H1 (cell line): ENCODE results near the gene ABI1. TPM values are rescaled to one million over a fixed set of nuclear protein-coding genes. Genes with fewer than 3 reads are reported as not detected.

Experiments used
- CTCF ChIA-PET: fragments of 300-600 bp; sonication (Branson Sonifier 250); formaldehyde crosslinking; loops from one replicate; lab custom pipeline; 2021; ENCODE audit not compliant: partially characterized antibody; lab: Charles Lee
- POLR2A ChIA-PET: fragments of 300-600 bp; sonication (Branson Sonifier 250); formaldehyde crosslinking; loops from one replicate; lab custom pipeline; 2021; ENCODE audit warnings: inconsistent platforms; ENCODE audit not compliant: partially characterized antibody; lab: Charles Lee
- DNase-seq, 2 experiments: peaks; one replicate each; pipeline versions ENCODE4 v3.0.0 to v3.0.0-alpha.2; 2010 to 2022; ENCODE audit warnings: low spot score in 2 of 2, low read depth in 1 of 2, mixed read lengths in 1 of 2
- FAIRE-seq: peaks from 2 replicates; lab custom pipeline; 2011; peaks lifted over from hg19 to GRCh38; lab: Jason Lieb, UNC
- H2AFZ ChIP-seq: 2 replicates; pipeline ENCODE4 v1.8.1; 2012; ENCODE audit warnings: low read length, inconsistent platforms
- H2AK5ac ChIP-seq: 2 replicates; pipeline ENCODE4 v1.6.1; 2013; ENCODE audit warnings: low read depth, low read length
- H2BK120ac ChIP-seq: replicated peaks from 2 replicates; pipeline ENCODE3; 2013; ENCODE audit warnings: low read depth, low read length, inconsistent platforms
- H2BK12ac ChIP-seq: 2 replicates; pipeline ENCODE4 v1.6.1; 2013; ENCODE audit warnings: low read depth, low read length
- H2BK15ac ChIP-seq: 2 replicates; pipeline ENCODE4 v1.6.1; 2013; ENCODE audit warnings: low read length
- H2BK20ac ChIP-seq: 2 replicates; pipeline ENCODE4 v1.6.1; 2013; ENCODE audit warnings: low read length
- H2BK5ac ChIP-seq: 2 replicates; pipeline ENCODE4 v1.6.1; 2013; ENCODE audit warnings: low read depth, low read length
- H3K14ac ChIP-seq: 2 replicates; pipeline ENCODE4 v1.6.1; 2013; ENCODE audit warnings: inconsistent platforms; ENCODE audit not compliant: insufficient read length
- H3K18ac ChIP-seq: 2 replicates; pipeline ENCODE4 v1.6.1; 2013; ENCODE audit warnings: low read length; ENCODE audit errors: extremely low read depth
- H3K23ac ChIP-seq: 2 replicates; pipeline ENCODE4 v1.6.1; 2013; ENCODE audit warnings: inconsistent platforms; ENCODE audit not compliant: insufficient read length
- H3K23me2 ChIP-seq: 2 replicates; pipeline ENCODE4 v1.6.1; 2013; ENCODE audit warnings: low read depth, low read length
- H3K27ac ChIP-seq: 2 replicates; pipeline ENCODE4 v1.6.1; 2011; ENCODE audit warnings: low read depth, low read length, inconsistent platforms
- H3K27me3 ChIP-seq, 4 experiments: replicated peaks in 1 of 4; 1 replicate in 1 of 4; 2 replicates in 3 of 4; pipeline versions ENCODE4 v1.6.1 to v1.8.1; 2011 to 2013; ENCODE audit warnings: low read length in 3 of 4, mild to moderate bottlenecking in 3 of 4, inconsistent platforms in 2 of 4, mixed read lengths in 2 of 4, moderate library complexity in 1 of 4; ENCODE audit not compliant: control insufficient read depth in 3 of 4, insufficient read depth in 3 of 4; ENCODE audit errors: extremely low read depth in 1 of 4
- H3K36me3 ChIP-seq, 4 experiments: 2 replicates each; pipeline versions ENCODE4 v1.6.1 to v1.8.1; 2011 to 2013; ENCODE audit warnings: mild to moderate bottlenecking in 4 of 4, low read length in 3 of 4, moderate library complexity in 2 of 4, control low read depth in 1 of 4, inconsistent platforms in 1 of 4; ENCODE audit not compliant: insufficient read depth in 4 of 4, control insufficient read depth in 2 of 4
- H3K4ac ChIP-seq: replicated peaks from 2 replicates; pipeline ENCODE3; 2013; ENCODE audit warnings: low read length, low read depth, mixed read lengths, inconsistent platforms; ENCODE audit not compliant: insufficient read length
- H3K4me1 ChIP-seq, 4 experiments: replicated peaks in 1 of 4; 1 replicate in 1 of 4; 2 replicates in 3 of 4; pipeline versions ENCODE4 v1.6.1 to v1.8.1; 2011 to 2013; ENCODE audit warnings: low read length in 3 of 4, inconsistent platforms in 2 of 4, mixed read lengths in 1 of 4; ENCODE audit not compliant: insufficient read depth in 4 of 4, control insufficient read depth in 3 of 4
- H3K4me2 ChIP-seq, 2 experiments: 2 replicates each; pipeline versions ENCODE4 v1.6.1 to v1.8.1; 2011 to 2013; ENCODE audit warnings: low read depth in 2 of 2, low read length in 2 of 2, control low read depth in 1 of 2, inconsistent platforms in 1 of 2, mild to moderate bottlenecking in 1 of 2; ENCODE audit not compliant: insufficient read depth in 1 of 2
- H3K4me3 ChIP-seq, 4 experiments: fragments of 200-600, 300-600 bp in 1 of 4; sonication (generic), shearing (Covaris generic), sonication (Bioruptor Twin) in 1 of 4; 2 replicates each; pipeline versions ENCODE4 v1.5.1 to v1.8.1; 2011 to 2016; ENCODE audit warnings: low read length in 4 of 4, low read depth in 3 of 4, control low read depth in 2 of 4, inconsistent platforms in 2 of 4, mild to moderate bottlenecking in 2 of 4, mixed read lengths in 1 of 4, moderate library complexity in 1 of 4; ENCODE audit not compliant: insufficient read depth in 2 of 4; ENCODE audit errors: extremely low read depth in 1 of 4
- H3K56ac ChIP-seq: replicated peaks from 2 replicates; pipeline ENCODE3; 2013; ENCODE audit warnings: low read depth, mild to moderate bottlenecking, mixed read lengths, low read length, inconsistent platforms; ENCODE audit not compliant: insufficient read length
- H3K79me1 ChIP-seq: 2 replicates; pipeline ENCODE4 v1.6.1; 2013; ENCODE audit warnings: low read depth, low read length, control low read depth
- H3K79me2 ChIP-seq, 2 experiments: 2 replicates each; pipeline versions ENCODE4 v1.6.1 to v1.8.1; 2012 to 2013; ENCODE audit warnings: low read length in 2 of 2, mild to moderate bottlenecking in 2 of 2, inconsistent platforms in 1 of 2; ENCODE audit not compliant: insufficient read depth in 2 of 2, control insufficient read depth in 1 of 2
- H3K9ac ChIP-seq, 4 experiments: replicated peaks in 1 of 4; 1 replicate in 1 of 4; 2 replicates in 3 of 4; pipeline versions ENCODE4 v1.6.1 to v1.8.1; 2011 to 2013; ENCODE audit warnings: low read depth in 3 of 4, low read length in 3 of 4, control low read depth in 2 of 4, mild to moderate bottlenecking in 2 of 4, moderate library complexity in 2 of 4, inconsistent platforms in 1 of 4; ENCODE audit errors: extremely low read depth in 1 of 4
- H3K9me3 ChIP-seq, 2 experiments: 2 replicates each; pipeline versions ENCODE4 v1.6.1 to v1.8.1; 2012 to 2013; ENCODE audit warnings: mild to moderate bottlenecking in 2 of 2, moderate library complexity in 2 of 2, control low read depth in 1 of 2, inconsistent platforms in 1 of 2, low read depth in 1 of 2, low read length in 1 of 2, mixed read lengths in 1 of 2; ENCODE audit not compliant: insufficient read depth in 2 of 2
- H4K20me1 ChIP-seq, 2 experiments: replicated peaks in 1 of 2; 2 replicates each; pipeline versions ENCODE3 to v1.8.1; 2011 to 2013; ENCODE audit warnings: inconsistent platforms in 2 of 2, low read length in 2 of 2, mild to moderate bottlenecking in 1 of 2; ENCODE audit not compliant: insufficient read depth in 2 of 2, control insufficient read depth in 1 of 2
- H4K5ac ChIP-seq: 2 replicates; pipeline ENCODE4 v1.6.1; 2013; ENCODE audit warnings: low read length, low read depth, mixed read lengths, inconsistent platforms; ENCODE audit not compliant: insufficient read length
- H4K8ac ChIP-seq: 2 replicates; pipeline ENCODE4 v1.8.0; 2013; ENCODE audit warnings: mild to moderate bottlenecking, moderate library complexity, low read length, inconsistent platforms; ENCODE audit not compliant: insufficient read depth; ENCODE audit errors: extremely low read depth
- H4K91ac ChIP-seq: replicated peaks from 2 replicates; pipeline ENCODE3; 2013; ENCODE audit warnings: low read length, mixed read lengths, inconsistent platforms; ENCODE audit not compliant: insufficient read length
- ATF2 ChIP-seq: IDR thresholded peaks from 2 replicates; pipeline ENCODE4 v1.6.1; 2012; ENCODE audit warnings: low read length, inconsistent platforms
- EZH2 ChIP-seq: fragments of 200-600 bp; sonication (generic); IDR thresholded peaks from 2 replicates; pipeline ENCODE4 v1.7.1; 2012; ENCODE audit warnings: low read depth, mild to moderate bottlenecking, moderate library complexity, low read length, inconsistent platforms; ENCODE audit not compliant: severe bottlenecking
- NANOG ChIP-seq: IDR thresholded peaks from 2 replicates; pipeline ENCODE4 v1.6.1; 2011; ENCODE audit warnings: low read length, low read depth, mild to moderate bottlenecking, inconsistent platforms; ENCODE audit not compliant: insufficient read depth, poor library complexity, severe bottlenecking
- RXRA ChIP-seq: IDR thresholded peaks from 2 replicates; pipeline ENCODE4 v1.6.1; 2011; ENCODE audit warnings: low read depth, mild to moderate bottlenecking, low read length, moderate library complexity; ENCODE audit not compliant: insufficient read depth
- SP1 ChIP-seq: IDR thresholded peaks from 2 replicates; pipeline ENCODE4 v1.6.1; 2011; ENCODE audit warnings: low read depth, low read length
- WGBS, 2 experiments: shearing (Covaris generic) in 1 of 2; methylation state at CpG; one replicate each; pipeline versions ENCODE4 v1.1.6 to v1.1.7; 2013 to 2015; ENCODE audit warnings: low lambda C conversion rate in 2 of 2, mixed read lengths in 2 of 2, inconsistent platforms in 1 of 2, low coverage in 1 of 2, missing lambda C conversion rate in 1 of 2; ENCODE audit not compliant: insufficient replicate concordance in 2 of 2, insufficient coverage in 1 of 2, insufficient read length in 1 of 2; ENCODE audit errors: extremely low coverage in 1 of 2, missing lambda C conversion rate in 1 of 2; 5-methylcytosine and 5-hydroxymethylcytosine counted together
- polyA plus RNA-seq, 7 experiments: library from polyadenylated mRNA; depleted of rRNA in 3 of 7; stranded (reverse) in 5 of 7; unstranded in 2 of 7; fragments of >200 nt in 5 of 7; fragments of 200-250 nt in 2 of 7; gene quantifications; 1 replicate in 5 of 7; 2 replicates in 1 of 7; 4 replicates in 1 of 7; pipeline versions ENCODE4 v1.2.1 to v1.2.3, GENCODE V29; 2011 to 2013; ENCODE audit warnings: missing spikeins in 2 of 7, mixed read lengths in 2 of 7
- total RNA-seq: library from RNA; stranded (reverse); fragmentation: NEBNext Ultra II Directional; extraction: Animal tissue kit (Norgen Biotek cat#: 25700); gene quantifications from 2 replicates; pipeline ENCODE4 v1.2.1, GENCODE V29; 2021

Gene ABI1
- total and polyA plus RNA-seq, 2 of the 8 experiments (the other 6 are each of a cell fraction or from before 2014, with no cell fraction given): 35.4 to 37.0 TPM

- Histone ChIP-seq H3K27ac (no peak overlapping the region), H3K56ac (no peak overlapping the region), H3K79me2 (peaks cover 4 to 54% of the 10 kb centered on the region in 2 experiments), H3K4me3 (no peak overlapping the region), H2BK12ac (no peak overlapping the region), H3K36me3 (no peaks in the 10 kb centered on the region; a peak in 1 of 8 replicates), H2BK120ac (no peak overlapping the region), H3K18ac (no peak overlapping the region), H2BK5ac (no peak overlapping the region), H2BK15ac (no peak overlapping the region), H3K23me2 (no peaks in the 10 kb centered on the region), H4K91ac (no peak overlapping the region), H3K9ac (no peak overlapping the region), H3K14ac (no peak overlapping the region), H3K4me1 (peaks cover 0 to 5% (median under 1%) of the 10 kb centered on the region in 4 experiments; a peak in 1 of 7 replicates), H3K4me2 (no peak overlapping the region), H2BK20ac (no peak overlapping the region), H3K4ac (no peak overlapping the region), H3K9me3 (no peaks in the 10 kb centered on the region), H4K8ac (no peak overlapping the region), H2AK5ac (no peak overlapping the region), H3K79me1 (no peaks in the 10 kb centered on the region), H3K23ac (no peak overlapping the region), H4K20me1 (peaks cover 0 to 1% of the 10 kb centered on the region in 2 experiments), H2AFZ (no peak overlapping the region), H3K27me3 (no peaks in the 10 kb centered on the region), H4K5ac (no peak overlapping the region)
- ChIA-PET CTCF (interaction anchor here (0.7 to 2.2 kb wide), 2 partner anchors 50 to 58 kb away, joined by 3 to 8 read pairs; no protein-coding TSS in a partner anchor), POLR2A (interaction anchor here (0.7 kb wide), 1 partner anchor 89 kb away, joined by 3 read pairs; no protein-coding TSS in a partner anchor)
- 100% methylated on average over 1 of the region's 1 CpG; no CpG with 5 or more reads in 1 of the 2 experiments for WGBS, 2 experiments
- DNase-seq (no peak), FAIRE-seq (no peak)
- TF ChIP-seq RXRA (no peak), SP1 (no peak), NANOG (no peak), EZH2 (no peak), ATF2 (no peak)
Measured at GRCh38 chr10:26776258-26776657, 84.5 kb downstream of the ABI1 start.
